Measurements from ENCODE around the gene C3.

GRCh38 chr19:6712231-6712630, 8.2 kb downstream of the C3 start:
- TF ChIP-seq CTCF (IDR thresholded peaks at IDR 0.05; ENCODE audit: borderline replicate concordance, extremely low read depth, low read length, poor library complexity, severe bottlenecking) = no peak
- no peak for TF ChIP-seq EZH2 (IDR thresholded peaks at IDR 0.05; ENCODE audit: borderline replicate concordance, low read depth, low read length, severe bottlenecking)

Data from DND-41 (cell line).